Gastroesophageal sphincter (tissue), 4 donors: Measurements from ENCODE around the gene TFAM. TPM values are rescaled to one million over a fixed set of nuclear protein-coding genes. Genes with fewer than 3 reads are reported as not detected.

Experiments
- ATAC-seq: fragments of 150-250 bp; one replicate; pipeline ENCODE4 v1.9.1; 2016; ENCODE audit warnings: mild to moderate bottlenecking, moderate library complexity
- H3K27ac ChIP-seq, 4 donors: fragments of 200-600 bp; sonication (generic) in 3 of 4; 1 replicate in 3 of 4; 2 replicates in 1 of 4; pipeline ENCODE4 v1.5.1; 2016 to 2019
- H3K27me3 ChIP-seq: fragments of 200-600 bp; sonication (generic); one replicate; pipeline ENCODE4 v1.5.1; 2019
- H3K36me3 ChIP-seq, 2 donors: fragments of 200-600 bp; sonication (generic); one replicate each; pipeline ENCODE4 v1.5.1; 2019; ENCODE audit warnings: control low read depth in 1 of 2
- H3K4me1 ChIP-seq, 3 donors: fragments of 200-600 bp; sonication (generic); 1 replicate in 2 of 3; 2 replicates in 1 of 3; pipeline ENCODE4 v1.5.1; 2016 to 2019; ENCODE audit warnings: control low read depth in 2 of 3
- H3K4me3 ChIP-seq, 2 donors: fragments of 200-600 bp; sonication (generic); one replicate each; pipeline ENCODE4 v1.5.1; 2019; ENCODE audit warnings: mild to moderate bottlenecking in 1 of 2, moderate library complexity in 1 of 2
- H3K9me3 ChIP-seq, 3 donors: fragments of 200-600 bp; sonication (generic); one replicate each; pipeline ENCODE4 v1.5.1; 2017 to 2019; ENCODE audit warnings: control low read depth in 2 of 3
- CTCF ChIP-seq, 4 experiments: fragments of 200-600 bp in 2 of 4; fragments of 450-650 bp in 2 of 4; sonication (generic) in 1 of 4; IDR thresholded peaks; one replicate each; pipeline ENCODE4 v1.5.1; 2017 to 2019; ENCODE audit warnings: antibody characterized with exemption in 4 of 4, mild to moderate bottlenecking in 2 of 4, moderate library complexity in 2 of 4
- EP300 ChIP-seq: sonication (generic); formaldehyde crosslinking; IDR thresholded peaks from one replicate; pipeline ENCODE4 v1.6.1; 2017; ENCODE audit warnings: antibody characterized with exemption, mild to moderate bottlenecking
- POLR2A ChIP-seq, 2 donors: fragments of 450-650 bp; IDR thresholded peaks; one replicate each; pipeline ENCODE4 v1.6.1; 2017; ENCODE audit warnings: antibody characterized with exemption in 2 of 2, mild to moderate bottlenecking in 2 of 2, moderate library complexity in 1 of 2
- POLR2AphosphoS5 ChIP-seq: sonication (generic); formaldehyde crosslinking; IDR thresholded peaks from one replicate; pipeline ENCODE4 v1.6.1; 2017; ENCODE audit warnings: antibody characterized with exemption
- WGBS, 2 donors: methylation state at CpG; one replicate each; pipeline ENCODE4 v1.1.5; 2018; ENCODE audit warnings: low coverage in 1 of 2; 5-methylcytosine and 5-hydroxymethylcytosine counted together
- total RNA-seq, 4 donors: library from RNA; depleted of rRNA; stranded (reverse); fragments of >200 nt; gene quantifications; one replicate each; pipeline ENCODE4 v1.1.0, GENCODE V29; 2016

Gene TFAM
- total RNA-seq, 4 donors from 2014 or later, result 17.5 to 29.1 (median 21.2) TPM

GRCh38 chr10:58361353-58361752, 23.9 kb upstream of the TFAM start:
- H3K4me3 ChIP-seq, result no peak overlapping the region
- no peak for TF ChIP-seq POLR2AphosphoS5
- no peak for TF ChIP-seq POLR2A (IDR thresholded peaks at IDR 0.05)
- TF ChIP-seq EP300, result no peak
- TF ChIP-seq CTCF (IDR thresholded peaks at IDR 0.05), result no peak
- 91 to 100% methylated on average over 2 of the region's 2 CpGs for WGBS, 2 donors

GRCh38 chr10:58362027-58362789, 23.0 kb upstream of the TFAM start:
- Histone ChIP-seq H3K9me3 (no peaks in the 10 kb centered on the region), H3K4me1 (peaks cover 0 to 8% (median 0%) of the 10 kb centered on the region in 3 donors), H3K36me3 (peaks cover 0 to 22% of the 10 kb centered on the region in 2 donors), H3K4me3 (no peak overlapping the region), H3K27me3 (no peaks in the 10 kb centered on the region), H3K27ac (no peak overlapping the region)
- ATAC-seq, result no peak
- TF ChIP-seq POLR2A (IDR thresholded peaks at IDR 0.05), result no peak
- no peak for TF ChIP-seq EP300
- 57 to 58% methylated on average over 1 of the region's 1 CpG for WGBS, 2 donors

More at GRCh38 chr10:58361353-58361752, 23.9 kb upstream of the TFAM start:
- peaks cover 0 to 22% of the 10 kb centered on the region in 2 donors for H3K36me3 ChIP-seq
- peaks cover 0 to 14% (median 0%) of the 10 kb centered on the region in 3 donors for H3K4me1 ChIP-seq
- no peak overlapping the region for H3K27ac ChIP-seq
- H3K27me3 ChIP-seq, result no peaks in the 10 kb centered on the region
- no peaks in the 10 kb centered on the region for H3K9me3 ChIP-seq
- no peak for ATAC-seq

GRCh38 chr10:58367069-58367468, 18.1 kb upstream of the TFAM start:
- Histone ChIP-seq H3K27ac (no peak overlapping the region), H3K9me3 (no peaks in the 10 kb centered on the region), H3K27me3 (no peaks in the 10 kb centered on the region), H3K4me3 (no peak overlapping the region), H3K36me3 (peaks cover 0 to 26% of the 10 kb centered on the region in 2 donors), H3K4me1 (no peaks in the 10 kb centered on the region)
- WGBS, 2 donors, result 79 to 82% methylated on average over 3 of the region's 3 CpGs
- TF ChIP-seq EP300 (no peak), POLR2AphosphoS5 (no peak), POLR2A (IDR thresholded peaks at IDR 0.05) (no peak), CTCF (IDR thresholded peaks at IDR 0.05) (no peak)
- ATAC-seq, result no peak

GRCh38 chr10:58371473-58371872, 13.7 kb upstream of the TFAM start:
- ATAC-seq, result no peak
- Histone ChIP-seq H3K36me3 (peaks cover 0 to 4% of the 10 kb centered on the region in 2 donors), H3K4me1 (no peaks in the 10 kb centered on the region), H3K9me3 (no peaks in the 10 kb centered on the region), H3K27ac (no peak overlapping the region), H3K27me3 (no peaks in the 10 kb centered on the region), H3K4me3 (no peak overlapping the region)
- TF ChIP-seq CTCF (IDR thresholded peaks at IDR 0.05), result no peak
- no peak for TF ChIP-seq POLR2A (IDR thresholded peaks at IDR 0.05)
- no peak for TF ChIP-seq EP300
- no peak for TF ChIP-seq POLR2AphosphoS5

GRCh38 chr10:58372607-58373441, 12.4 kb upstream of the TFAM start:
- TF ChIP-seq POLR2AphosphoS5, result no peak
- no peak for TF ChIP-seq CTCF (IDR thresholded peaks at IDR 0.05)
- TF ChIP-seq POLR2A (IDR thresholded peaks at IDR 0.05), result no peak
- TF ChIP-seq EP300, result no peak
- no peaks in the 10 kb centered on the region for H3K27me3 ChIP-seq
- H3K36me3 ChIP-seq, result peaks cover 0 to 4% of the 10 kb centered on the region in 2 donors
- H3K4me3 ChIP-seq, result no peak overlapping the region
- H3K4me1 ChIP-seq, result no peaks in the 10 kb centered on the region
- no peaks in the 10 kb centered on the region for H3K9me3 ChIP-seq
- H3K27ac ChIP-seq, result no peak overlapping the region
- no peak for ATAC-seq
- WGBS, 2 donors, result 54 to 55% methylated on average over 4 of the region's 4 CpGs
